ENCODE results near the gene SHISA4. TPM values are rescaled to one million over a fixed set of nuclear protein-coding genes. Genes with fewer than 3 reads are reported as not detected.

SHISA4 gene
- total RNA-seq, 1 experiment from 2014 or later: 14.3 TPM

DNA sequence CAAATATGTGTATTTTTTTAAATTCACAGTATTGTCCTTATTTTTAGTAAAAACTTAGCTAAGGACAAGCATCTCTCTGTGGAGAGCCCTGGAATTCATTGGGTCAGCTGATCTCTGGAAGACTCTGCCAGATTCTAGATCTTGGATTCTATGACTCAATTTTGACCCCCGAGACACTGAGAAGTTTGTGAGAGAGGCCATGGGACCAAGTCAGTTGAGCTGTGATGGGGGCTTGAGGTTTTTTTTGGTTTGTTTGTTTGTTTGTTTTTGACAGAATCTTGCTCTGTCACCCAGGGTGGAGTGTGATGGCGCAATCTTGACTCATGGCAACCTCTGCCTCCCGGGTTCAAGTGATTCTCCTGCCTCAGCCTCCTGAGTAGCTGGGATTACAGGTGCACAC lies 13.5 kb downstream of the SHISA4 start:
- H3K79me2 ChIP-seq (ENCODE audit: low read length): no peaks in the 10 kb centered on the region
- DNase-seq: no peak
- TF ChIP-seq CTCF (conservative IDR thresholded peaks at IDR 0.05; ENCODE audit: low read depth, low read length): no peak
- no peak for TF ChIP-seq EZH2phosphoT487 (IDR thresholded peaks at IDR 0.05; ENCODE audit: borderline replicate concordance, low read length)
- no peak for TF ChIP-seq EZH2 (IDR thresholded peaks at IDR 0.05; ENCODE audit: low read length, unreplicated experiment)

GRCh38 chr1:201903135-201903534 lies 14.4 kb downstream of the SHISA4 start:
- H3F3A ChIP-seq (ENCODE audit: low read length, unreplicated experiment): no peaks in the 10 kb centered on the region
- no peak overlapping the region for H3K27ac ChIP-seq (ENCODE audit: low read length)
- DNase-seq: no peak
- ChIA-PET CTCF (no interaction called here), POLR2A (ENCODE audit: unreplicated experiment) (no interaction called here)
- ATAC-seq: no peak
- no peak overlapping the region for H2AFZ ChIP-seq (ENCODE audit: low read length)
- TF ChIP-seq CTCF (conservative IDR thresholded peaks at IDR 0.05; ENCODE audit: low read depth, low read length) (no peak), EZH2phosphoT487 (IDR thresholded peaks at IDR 0.05; ENCODE audit: borderline replicate concordance, low read length) (no peak), EZH2 (IDR thresholded peaks at IDR 0.05; ENCODE audit: low read length, unreplicated experiment) (no peak)
- intact Hi-C loops (cut with micrococcal nuclease): no loop called here
- H3K36me3 ChIP-seq (ENCODE audit: low read depth, low read length): no peaks in the 10 kb centered on the region
- H3K79me2 ChIP-seq (ENCODE audit: low read length): no peaks in the 10 kb centered on the region
- no peaks in the 10 kb centered on the region for H3K9me2 ChIP-seq (replicated peaks; ENCODE audit: low read length)
- H3K27me3 ChIP-seq (ENCODE audit: low read length): no peaks in the 10 kb centered on the region
- no peaks in the 10 kb centered on the region for H4K20me1 ChIP-seq (ENCODE audit: low read length)
- no TSS peak for BruUV-seq (replicated peaks)
- no peak overlapping the region for H3K4me2 ChIP-seq (ENCODE audit: low read length)
- H3K9me3 ChIP-seq (ENCODE audit: low read length): no peaks in the 10 kb centered on the region
- H3K4me3 ChIP-seq (ENCODE audit: low read length): no peak overlapping the region
- H3K4me1 ChIP-seq (ENCODE audit: insufficient read depth, low read length): no peaks in the 10 kb centered on the region
- no peak overlapping the region for H3K9ac ChIP-seq (ENCODE audit: low read length)

More for the DNA sequence above, 13.5 kb downstream of the SHISA4 start:
- intact Hi-C loops (cut with micrococcal nuclease): no loop called here
- Histone ChIP-seq H3K4me3 (ENCODE audit: low read length) (no peak overlapping the region), H3K4me2 (ENCODE audit: low read length) (no peak overlapping the region), H3K27me3 (ENCODE audit: low read length) (no peaks in the 10 kb centered on the region), H3K9me2 (replicated peaks; ENCODE audit: low read length) (no peaks in the 10 kb centered on the region), H3K4me1 (ENCODE audit: insufficient read depth, low read length) (peaks cover 2% of the 10 kb centered on the region; the same call in 1 of the 2 replicates), H3K9ac (ENCODE audit: low read length) (no peak overlapping the region), H2AFZ (ENCODE audit: low read length) (no peak overlapping the region), H3K27ac (ENCODE audit: low read length) (no peak overlapping the region), H3K9me3 (ENCODE audit: low read length) (no peaks in the 10 kb centered on the region), H3F3A (ENCODE audit: low read length, unreplicated experiment) (no peaks in the 10 kb centered on the region), H4K20me1 (ENCODE audit: low read length) (no peaks in the 10 kb centered on the region), H3K36me3 (ENCODE audit: low read depth, low read length) (no peaks in the 10 kb centered on the region)
- ATAC-seq: no peak
- POLR2A ChIA-PET (ENCODE audit: unreplicated experiment): no interaction called here
- CTCF ChIA-PET: no interaction called here
- no TSS peak for BruUV-seq (replicated peaks)

- no peak overlapping the region for H3K4me3 ChIP-seq (ENCODE audit: low read length)
- H3K4me1 ChIP-seq (ENCODE audit: insufficient read depth, low read length): no peaks in the 10 kb centered on the region
- no peaks in the 10 kb centered on the region for H3K9me2 ChIP-seq (replicated peaks; ENCODE audit: low read length)
- TF ChIP-seq CTCF (conservative IDR thresholded peaks at IDR 0.05; ENCODE audit: low read depth, low read length) (no peak), EZH2 (IDR thresholded peaks at IDR 0.05; ENCODE audit: low read length, unreplicated experiment) (no peak), EZH2phosphoT487 (IDR thresholded peaks at IDR 0.05; ENCODE audit: borderline replicate concordance, low read length) (no peak)
- intact Hi-C loops (cut with micrococcal nuclease): no loop called here
- H3K36me3 ChIP-seq (ENCODE audit: low read depth, low read length): no peaks in the 10 kb centered on the region
- DNase-seq: no peak
- no peaks in the 10 kb centered on the region for H3F3A ChIP-seq (ENCODE audit: low read length, unreplicated experiment)
- H3K9me3 ChIP-seq (ENCODE audit: low read length): no peaks in the 10 kb centered on the region
- no peaks in the 10 kb centered on the region for H3K79me2 ChIP-seq (ENCODE audit: low read length)
- no peaks in the 10 kb centered on the region for H4K20me1 ChIP-seq (ENCODE audit: low read length)
- H2AFZ ChIP-seq (ENCODE audit: low read length): no peak overlapping the region
- H3K27ac ChIP-seq (ENCODE audit: low read length): no peak overlapping the region
- H3K27me3 ChIP-seq (ENCODE audit: low read length): no peaks in the 10 kb centered on the region
- ChIA-PET POLR2A (ENCODE audit: unreplicated experiment) (no interaction called here), CTCF (no interaction called here)
- no peak overlapping the region for H3K4me2 ChIP-seq (ENCODE audit: low read length)
- no TSS peak for BruUV-seq (replicated peaks)
- no peak for ATAC-seq
- no peak overlapping the region for H3K9ac ChIP-seq (ENCODE audit: low read length)
Observed at GRCh38 chr1:201904579-201904978, 15.9 kb downstream of the SHISA4 start.

Data from PC-3 (cell line).